22Rv1 (cell line): Measurements from ENCODE around the gene SH3RF2.

Experiments
- H3K27ac ChIP-seq: fragments of 450-650 bp; 2 replicates; pipeline ENCODE4 v1.5.1; 2017
- CTCF ChIP-seq: fragments of 450-650 bp; IDR thresholded peaks from 2 replicates; pipeline ENCODE4 v1.5.1; 2017; ENCODE audit warnings: mild to moderate bottlenecking
- ZFX ChIP-seq: fragments of 450-650 bp; IDR thresholded peaks from 2 replicates; pipeline ENCODE4 v1.6.1; 2017; ENCODE audit warnings: antibody characterized with exemption, borderline replicate concordance

Gene SH3RF2

GRCh38 chr5:146041180-146041789 is 104.9 kb downstream of the SH3RF2 start:
- H3K27ac ChIP-seq = no peak overlapping the region
- peak; percentile 63 for TF ChIP-seq CTCF
- no peak for TF ChIP-seq ZFX

GRCh38 chr5:146042628-146043279 is 106.4 kb downstream of the SH3RF2 start:
- H3K27ac ChIP-seq = no peak overlapping the region
- TF ChIP-seq CTCF (no peak), ZFX (no peak)

GRCh38 chr5:146043722-146044121 is 107.3 kb downstream of the SH3RF2 start:
- H3K27ac ChIP-seq = no peak overlapping the region
- TF ChIP-seq ZFX = no peak

- no peak overlapping the region for H3K27ac ChIP-seq
- TF ChIP-seq ZFX (no peak), CTCF (no peak)
Measured at GRCh38 chr5:146047396-146047795, 111.0 kb downstream of the SH3RF2 start.

GRCh38 chr5:146048994-146049703 is 112.8 kb downstream of the SH3RF2 start:
- no peak for TF ChIP-seq ZFX
- TF ChIP-seq CTCF = peak; percentile 69
- no peak overlapping the region for H3K27ac ChIP-seq

GRCh38 chr5:146049704-146050026 is 113.3 kb downstream of the SH3RF2 start:
- no peak overlapping the region for H3K27ac ChIP-seq
- no peak for TF ChIP-seq ZFX
- peak; percentile 32 for TF ChIP-seq CTCF

- no peak overlapping the region for H3K27ac ChIP-seq
- TF ChIP-seq CTCF (no peak), ZFX (no peak)
Measured at GRCh38 chr5:146050086-146050485, 113.7 kb downstream of the SH3RF2 start.
